Parathyroid adenoma (tissue), 2 donors: ENCODE results near the gene CNTD1.

Experiments used
- H2AFZ ChIP-seq: fragments of 300-600 bp; sonication (generic); one replicate; pipeline ENCODE4 v1.7.0; 2017; ENCODE audit warnings: antibody characterized with exemption, mild to moderate bottlenecking
- H3K27ac ChIP-seq: fragments of 300-600 bp; sonication (generic); one replicate; pipeline ENCODE4 v1.7.0; 2017
- H3K27me3 ChIP-seq: fragments of 300-600 bp; sonication (generic); one replicate; pipeline ENCODE4 v1.7.0; 2017; ENCODE audit warnings: low read length; ENCODE audit not compliant: control insufficient read depth, insufficient read depth
- H3K36me3 ChIP-seq: fragments of 300-600 bp; sonication (generic); one replicate; pipeline ENCODE4 v1.7.0; 2017; ENCODE audit warnings: low read length; ENCODE audit not compliant: control insufficient read depth, insufficient read depth
- H3K4me1 ChIP-seq: fragments of 300-600 bp; sonication (generic); one replicate; pipeline ENCODE4 v1.7.0; 2017; ENCODE audit warnings: control low read depth
- H3K4me2 ChIP-seq: fragments of 300-600 bp; sonication (generic); one replicate; pipeline ENCODE4 v1.7.0; 2017; ENCODE audit warnings: low read length
- H3K4me3 ChIP-seq: fragments of 300-600 bp; sonication (generic); one replicate; pipeline ENCODE4 v1.7.0; 2017; ENCODE audit warnings: low read depth, low read length
- H3K79me2 ChIP-seq: fragments of 300-600 bp; sonication (generic); one replicate; pipeline ENCODE4 v1.7.0; 2017; ENCODE audit warnings: control low read depth
- H3K9ac ChIP-seq: fragments of 300-600 bp; sonication (generic); one replicate; pipeline ENCODE4 v1.7.0; 2017; ENCODE audit warnings: mild to moderate bottlenecking
- H3K9me3 ChIP-seq: fragments of 300-600 bp; sonication (generic); one replicate; pipeline ENCODE4 v1.7.0; 2017; ENCODE audit warnings: low read length; ENCODE audit not compliant: control insufficient read depth
- TF ChIP-seq, protein P1 (sequence below): fragments of 300-600 bp; sonication (generic); IDR thresholded peaks from one replicate; pipeline ENCODE4 v1.7.0; 2017; ENCODE audit warnings: antibody characterized with exemption, mild to moderate bottlenecking
- donor health status: primary hyperparathyroidism.

The CNTD1 gene

DNA sequence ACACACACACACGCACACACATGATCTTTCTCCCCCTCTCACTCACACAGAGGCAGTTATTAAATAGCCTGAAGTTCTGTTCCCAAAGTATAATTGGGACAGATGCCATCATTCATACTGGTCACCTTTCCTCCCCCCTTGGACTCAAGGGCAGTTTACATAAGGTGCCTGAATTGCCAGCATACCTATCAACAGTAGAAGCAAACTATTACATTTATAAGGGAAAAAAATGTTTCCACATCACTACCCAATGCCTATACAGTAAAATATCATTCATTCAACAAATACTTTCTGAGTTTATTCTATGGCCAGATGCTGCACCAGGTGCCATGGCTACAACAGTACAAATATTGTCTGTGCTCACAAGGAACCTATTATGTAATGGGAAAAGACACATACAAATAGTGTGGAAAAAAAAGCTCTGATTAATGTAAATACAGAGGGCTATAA is 6.3 kb downstream of the CNTD1 start:
- H3K79me2 ChIP-seq: no peaks in the 10 kb centered on the region
- H3K4me1 ChIP-seq: no peaks in the 10 kb centered on the region
- H3K4me3 ChIP-seq: no peak overlapping the region
- H3K27me3 ChIP-seq: no peaks in the 10 kb centered on the region
- no peak overlapping the region for H3K4me2 ChIP-seq
- H3K27ac ChIP-seq: no peak overlapping the region
- no peak overlapping the region for H2AFZ ChIP-seq
- H3K9me3 ChIP-seq: no peaks in the 10 kb centered on the region
- TF ChIP-seq, protein P1, sequence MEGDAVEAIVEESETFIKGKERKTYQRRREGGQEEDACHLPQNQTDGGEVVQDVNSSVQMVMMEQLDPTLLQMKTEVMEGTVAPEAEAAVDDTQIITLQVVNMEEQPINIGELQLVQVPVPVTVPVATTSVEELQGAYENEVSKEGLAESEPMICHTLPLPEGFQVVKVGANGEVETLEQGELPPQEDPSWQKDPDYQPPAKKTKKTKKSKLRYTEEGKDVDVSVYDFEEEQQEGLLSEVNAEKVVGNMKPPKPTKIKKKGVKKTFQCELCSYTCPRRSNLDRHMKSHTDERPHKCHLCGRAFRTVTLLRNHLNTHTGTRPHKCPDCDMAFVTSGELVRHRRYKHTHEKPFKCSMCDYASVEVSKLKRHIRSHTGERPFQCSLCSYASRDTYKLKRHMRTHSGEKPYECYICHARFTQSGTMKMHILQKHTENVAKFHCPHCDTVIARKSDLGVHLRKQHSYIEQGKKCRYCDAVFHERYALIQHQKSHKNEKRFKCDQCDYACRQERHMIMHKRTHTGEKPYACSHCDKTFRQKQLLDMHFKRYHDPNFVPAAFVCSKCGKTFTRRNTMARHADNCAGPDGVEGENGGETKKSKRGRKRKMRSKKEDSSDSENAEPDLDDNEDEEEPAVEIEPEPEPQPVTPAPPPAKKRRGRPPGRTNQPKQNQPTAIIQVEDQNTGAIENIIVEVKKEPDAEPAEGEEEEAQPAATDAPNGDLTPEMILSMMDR: no peak
- H3K9ac ChIP-seq: no peak overlapping the region
- H3K36me3 ChIP-seq: no peaks in the 10 kb centered on the region

DNA sequence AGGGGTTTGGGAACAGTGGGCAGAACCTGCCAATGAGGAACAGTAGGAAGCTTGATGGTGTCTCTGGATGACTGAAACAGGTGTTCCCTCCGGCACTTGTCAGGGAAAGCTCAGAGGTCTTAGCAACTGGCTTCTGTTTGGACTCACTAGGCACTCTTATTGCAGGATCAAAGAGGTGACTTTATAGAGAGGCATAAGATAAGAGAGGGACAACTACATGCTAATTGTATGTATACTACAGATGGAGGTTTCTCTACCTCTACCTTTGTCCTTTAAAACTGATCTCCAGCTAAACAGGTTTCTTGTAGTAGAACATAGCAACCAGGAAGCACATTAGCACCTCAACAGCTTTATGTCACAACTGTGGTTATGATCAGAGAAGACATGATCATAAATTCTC is 7.6 kb downstream of the CNTD1 start:
- Histone ChIP-seq H3K27ac (no peak overlapping the region), H3K4me2 (no peak overlapping the region), H3K27me3 (no peaks in the 10 kb centered on the region), H3K4me3 (no peak overlapping the region), H3K9me3 (no peaks in the 10 kb centered on the region), H2AFZ (no peak overlapping the region), H3K4me1 (no peaks in the 10 kb centered on the region), H3K79me2 (no peaks in the 10 kb centered on the region), H3K9ac (no peak overlapping the region), H3K36me3 (no peaks in the 10 kb centered on the region)
- TF ChIP-seq, protein P1: no peak

DNA sequence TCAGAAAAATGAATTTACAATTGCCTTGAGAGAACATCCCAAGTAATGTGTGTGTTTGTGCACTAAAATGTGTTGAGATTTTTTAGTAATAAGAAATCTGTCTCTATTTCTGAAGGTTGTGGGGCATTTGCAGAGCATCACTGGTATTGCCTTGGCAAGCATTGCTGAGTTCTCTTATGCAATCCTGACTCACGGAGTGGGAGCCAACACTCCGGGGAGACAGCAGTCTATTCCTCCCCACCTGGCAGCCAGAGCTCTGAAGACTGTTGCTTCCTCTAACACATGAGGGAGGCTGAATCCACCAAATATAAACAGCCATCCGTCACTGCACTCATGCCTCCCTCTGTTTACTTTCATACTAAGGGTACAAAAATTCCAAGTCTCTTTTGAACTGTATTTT is 10.6 kb downstream of the CNTD1 start:
- Histone ChIP-seq H3K36me3 (no peaks in the 10 kb centered on the region), H3K27ac (no peak overlapping the region), H3K4me2 (no peak overlapping the region), H3K9ac (no peak overlapping the region), H3K79me2 (no peaks in the 10 kb centered on the region), H3K9me3 (no peaks in the 10 kb centered on the region), H3K4me1 (no peaks in the 10 kb centered on the region), H2AFZ (no peak overlapping the region), H3K4me3 (no peak overlapping the region), H3K27me3 (no peaks in the 10 kb centered on the region)
- TF ChIP-seq, protein P1: no peak

DNA sequence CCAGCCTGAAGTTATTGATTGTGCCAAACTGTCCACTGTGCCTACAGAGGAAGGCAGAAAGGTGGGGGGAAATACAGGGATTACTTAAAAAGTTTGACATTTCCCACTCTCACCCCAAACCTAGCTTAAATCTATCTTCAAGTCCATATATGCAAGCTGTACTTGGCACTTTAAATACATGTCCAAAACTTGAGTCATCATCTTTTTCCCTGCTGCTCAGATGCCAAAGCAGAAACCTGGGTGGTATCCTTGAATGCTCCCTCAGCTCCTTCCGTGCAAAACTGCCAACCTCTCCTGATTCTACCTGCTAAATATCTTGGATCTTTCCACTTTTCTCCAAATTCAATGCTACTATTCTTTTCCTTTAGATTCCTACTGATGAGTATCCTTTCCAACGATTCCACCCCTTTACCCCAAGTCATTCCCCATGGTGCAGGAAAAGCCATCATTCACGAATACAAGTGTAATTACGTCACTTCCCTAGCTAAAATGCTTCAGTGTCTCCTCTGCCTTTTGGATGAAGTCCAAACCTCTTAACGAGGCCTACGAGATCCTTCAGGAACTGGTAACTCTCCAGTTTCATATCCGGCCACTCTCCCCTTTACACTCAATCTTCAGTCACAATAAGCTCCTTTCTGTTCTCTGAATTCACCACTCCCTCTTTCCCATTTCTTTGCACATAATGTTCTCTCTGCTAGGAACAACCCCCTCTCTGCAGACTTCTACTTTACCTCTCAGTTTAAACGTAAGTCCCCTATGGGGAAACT is 16.2 kb downstream of the CNTD1 start:
- H3K4me3 ChIP-seq: no peak overlapping the region
- no peaks in the 10 kb centered on the region for H3K9me3 ChIP-seq
- no peaks in the 10 kb centered on the region for H3K27me3 ChIP-seq
- no peak overlapping the region for H3K9ac ChIP-seq
- H3K79me2 ChIP-seq: no peaks in the 10 kb centered on the region
- no peak overlapping the region for H3K27ac ChIP-seq
- H3K4me2 ChIP-seq: no peak overlapping the region
- TF ChIP-seq, protein P1: no peak
- H3K36me3 ChIP-seq: no peaks in the 10 kb centered on the region
- no peaks in the 10 kb centered on the region for H3K4me1 ChIP-seq
- H2AFZ ChIP-seq: no peak overlapping the region

DNA sequence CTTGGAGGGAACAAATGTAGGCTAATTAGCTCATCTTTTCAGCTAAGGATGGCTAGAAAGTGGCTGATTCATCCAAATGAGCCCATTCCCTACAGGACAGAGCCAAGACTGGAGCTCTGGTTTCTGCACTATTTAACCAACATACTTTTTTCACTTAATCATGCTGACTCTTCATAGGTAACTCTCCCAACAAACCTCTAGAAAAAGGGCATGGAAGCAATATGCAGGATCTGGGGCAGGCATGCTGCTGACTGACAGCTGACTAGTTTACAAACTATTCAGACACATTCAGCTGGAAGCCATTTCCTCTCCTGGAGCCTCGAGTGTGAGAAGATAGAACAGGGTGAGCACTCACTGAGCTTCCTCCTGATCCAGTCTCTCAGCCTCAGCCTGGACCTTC is 19.2 kb downstream of the CNTD1 start:
- TF ChIP-seq, protein P1: no peak
- Histone ChIP-seq H3K4me3 (no peak overlapping the region), H3K27me3 (no peaks in the 10 kb centered on the region), H3K27ac (no peak overlapping the region), H3K9me3 (no peaks in the 10 kb centered on the region), H3K4me2 (no peak overlapping the region), H3K79me2 (no peaks in the 10 kb centered on the region), H3K9ac (no peak overlapping the region), H3K36me3 (no peaks in the 10 kb centered on the region), H3K4me1 (no peaks in the 10 kb centered on the region), H2AFZ (no peak overlapping the region)
